Kidney epithelial cell (primary cell): ENCODE measurements around the gene SV2B. TPM values are rescaled to one million over a fixed set of nuclear protein-coding genes. Genes with fewer than 3 reads are reported as not detected.
A peak's percentile ranks its signal among the peaks of the same experiment; 100 is the strongest.

Experiments
- DNase-seq: peaks from one replicate; pipeline ENCODE4 v3.0.0-alpha.2; 2010; ENCODE audit warnings: low read depth
- H3K27me3 ChIP-seq: 2 replicates; pipeline ENCODE4 v1.6.0; 2011; ENCODE audit warnings: low read length; ENCODE audit not compliant: control insufficient read depth, insufficient read depth
- H3K36me3 ChIP-seq: 2 replicates; pipeline ENCODE4 v1.5.1; 2011; ENCODE audit warnings: low read length; ENCODE audit not compliant: control insufficient read depth, insufficient read depth
- H3K4me3 ChIP-seq: 2 replicates; pipeline ENCODE4 v1.5.1; 2011; ENCODE audit warnings: low read depth, mild to moderate bottlenecking, control low read depth, low read length
- CTCF ChIP-seq: IDR thresholded peaks from 2 replicates; pipeline ENCODE4 v1.5.1; 2011; ENCODE audit warnings: mild to moderate bottlenecking, moderate library complexity, low read length, control low read depth, inconsistent platforms; ENCODE audit not compliant: insufficient read depth, poor library complexity, severe bottlenecking
- total RNA-seq: library from RNA; depleted of rRNA; stranded (reverse); fragments of >200 nt; gene quantifications from 2 replicates; pipeline ENCODE4 v1.2.3, GENCODE V29; 2015

SV2B gene
- total RNA-seq, 1 donor from 2014 or later: 1.8 TPM

GRCh38 chr15:91099616-91099994 is 452 bp upstream of the SV2B start:
- H3K36me3 ChIP-seq: no peaks in the 10 kb centered on the region
- peaks cover 40% of the 10 kb centered on the region for H3K27me3 ChIP-seq
- DNase-seq: no peak
- peak; percentile 2 for TF ChIP-seq CTCF
- H3K4me3 ChIP-seq: no peak overlapping the region

GRCh38 chr15:91100814-91101607 is 954 bp downstream of the SV2B start:
- TF ChIP-seq CTCF: no peak
- Histone ChIP-seq H3K4me3 (no peak overlapping the region), H3K36me3 (no peaks in the 10 kb centered on the region), H3K27me3 (peaks cover 40% of the 10 kb centered on the region)
- no peak for DNase-seq

GRCh38 chr15:91101608-91101920 is 1.5 kb downstream of the SV2B start:
- Histone ChIP-seq H3K27me3 (peaks cover 40% of the 10 kb centered on the region), H3K4me3 (no peak overlapping the region), H3K36me3 (no peaks in the 10 kb centered on the region)
- no peak for DNase-seq
- TF ChIP-seq CTCF: no peak

GRCh38 chr15:91102546-91103330 is 2.7 kb downstream of the SV2B start:
- Histone ChIP-seq H3K27me3 (peaks cover 40% of the 10 kb centered on the region), H3K36me3 (no peaks in the 10 kb centered on the region), H3K4me3 (no peak overlapping the region)
- no peak for TF ChIP-seq CTCF
- DNase-seq: no peak

GRCh38 chr15:91104111-91104510 is 4.1 kb downstream of the SV2B start:
- no peaks in the 10 kb centered on the region for H3K36me3 ChIP-seq
- peaks cover 35% of the 10 kb centered on the region for H3K27me3 ChIP-seq
- no peak overlapping the region for H3K4me3 ChIP-seq
- no peak for DNase-seq
- no peak for TF ChIP-seq CTCF
